MM.1S (cell line): ENCODE data around the gene LIX1.

Experiments
- DNase-seq: peaks from one replicate; pipeline ENCODE4 v3.0.0-alpha.2; 2015
- H2AFZ ChIP-seq: fragments of 300-600 bp; sonication (generic); 2 replicates; pipeline ENCODE4 v1.6.0; 2016; ENCODE audit warnings: antibody characterized with exemption, low read length
- H3F3A ChIP-seq: fragments of 300-600 bp; sonication (generic); 2 replicates; pipeline ENCODE4 v1.6.1; 2016; ENCODE audit warnings: mild to moderate bottlenecking, antibody characterized with exemption, low read length, moderate library complexity, mixed read lengths; ENCODE audit not compliant: insufficient read depth
- H3K27ac ChIP-seq: fragments of 300-600 bp; sonication (generic); 2 replicates; pipeline ENCODE4 v1.5.1; 2016; ENCODE audit warnings: mild to moderate bottlenecking, low read length
- H3K27me3 ChIP-seq: fragments of 300-600 bp; sonication (generic); replicated peaks from 2 replicates; pipeline ENCODE4 v1.6.0; 2016; ENCODE audit warnings: low read length; ENCODE audit not compliant: insufficient read depth
- H3K36me3 ChIP-seq: fragments of 300-600 bp; sonication (generic); replicated peaks from 2 replicates; pipeline ENCODE4 v1.6.1; 2016; ENCODE audit warnings: mild to moderate bottlenecking, low read length, mixed read lengths; ENCODE audit not compliant: insufficient read depth
- H3K4me1 ChIP-seq: fragments of 300-600 bp; sonication (generic); 2 replicates; pipeline ENCODE4 v1.6.1; 2016; ENCODE audit warnings: low read length, mixed read lengths
- H3K4me2 ChIP-seq: fragments of 300-600 bp; sonication (generic); 2 replicates; pipeline ENCODE4 v1.6.0; 2016; ENCODE audit warnings: low read depth, low read length
- H3K4me3 ChIP-seq: fragments of 300-600 bp; sonication (generic); 2 replicates; pipeline ENCODE4 v1.5.1; 2016; ENCODE audit warnings: low read length, mixed read lengths
- H3K79me2 ChIP-seq: fragments of 300-600 bp; sonication (generic); 2 replicates; pipeline ENCODE4 v1.6.1; 2016; ENCODE audit warnings: mixed run types, low read length, mixed read lengths
- H3K9ac ChIP-seq: fragments of 300-600 bp; sonication (generic); 2 replicates; pipeline ENCODE4 v1.6.1; 2016; ENCODE audit warnings: low read length, mixed read lengths
- H3K9me2 ChIP-seq: fragments of 300-600 bp; sonication (generic); replicated peaks from 2 replicates; pipeline ENCODE4 v1.6.1; 2016; ENCODE audit warnings: mild to moderate bottlenecking, low read length, mixed read lengths; ENCODE audit not compliant: insufficient read depth
- H3K9me3 ChIP-seq: fragments of 300-600 bp; sonication (generic); replicated peaks from 2 replicates; pipeline ENCODE4 v1.6.1; 2016; ENCODE audit warnings: mild to moderate bottlenecking, low read length, mixed read lengths; ENCODE audit not compliant: insufficient read depth
- H4K20me1 ChIP-seq: fragments of 300-600 bp; sonication (generic); 2 replicates; pipeline ENCODE4 v1.6.1; 2016; ENCODE audit warnings: mild to moderate bottlenecking, low read length, moderate library complexity, mixed read lengths; ENCODE audit not compliant: insufficient read depth
- EZH2 ChIP-seq: fragments of 300-600 bp; sonication (generic); optimal IDR thresholded peaks from 2 replicates; pipeline ENCODE3; 2017; ENCODE audit warnings: low read depth, mild to moderate bottlenecking, antibody characterized with exemption, low read length, mixed read lengths
- EZH2phosphoT487 ChIP-seq: fragments of 300-600 bp; sonication (generic); IDR thresholded peaks from 2 replicates; pipeline ENCODE4 v1.6.1; 2018; ENCODE audit warnings: antibody characterized with exemption, low read length
- TF ChIP-seq, protein P1 (sequence below): fragments of 300-600 bp; sonication (generic); IDR thresholded peaks from 2 replicates; pipeline ENCODE4 v1.5.1; 2016; ENCODE audit warnings: antibody characterized with exemption, low read length, mixed read lengths

LIX1 gene

DNA sequence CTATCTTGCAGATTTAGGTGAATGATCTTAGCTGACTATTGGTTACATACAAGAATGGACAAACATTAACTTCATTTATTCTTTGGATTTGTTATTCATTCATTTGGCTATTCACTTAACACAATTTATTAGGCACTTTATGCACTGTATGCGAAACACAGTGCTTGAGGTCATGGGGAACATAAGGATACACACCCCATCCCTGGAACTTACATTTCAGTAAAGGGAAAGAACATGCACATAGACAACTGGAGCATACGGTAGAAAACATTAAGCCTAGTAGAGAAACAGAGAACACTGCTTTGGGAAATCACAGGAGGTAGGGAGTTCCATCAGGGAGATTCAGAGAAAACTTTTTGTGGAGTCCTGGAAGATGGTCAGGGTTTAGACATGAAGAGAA lies 22.2 kb downstream of the LIX1 start:
- Histone ChIP-seq H3F3A (no peaks in the 10 kb centered on the region), H3K4me1 (peaks cover 9% of the 10 kb centered on the region; the same call in 1 of the 2 replicates), H3K9me3 (no peaks in the 10 kb centered on the region), H3K36me3 (no peaks in the 10 kb centered on the region), H2AFZ (no peak overlapping the region), H3K4me2 (no peak overlapping the region), H3K4me3 (no peak overlapping the region), H3K79me2 (no peaks in the 10 kb centered on the region), H3K27me3 (no peaks in the 10 kb centered on the region), H3K27ac (no peak overlapping the region), H4K20me1 (no peaks in the 10 kb centered on the region), H3K9me2 (no peaks in the 10 kb centered on the region), H3K9ac (no peak overlapping the region)
- no peak for TF ChIP-seq EZH2
- no peak for TF ChIP-seq EZH2phosphoT487
- TF ChIP-seq, protein P1, sequence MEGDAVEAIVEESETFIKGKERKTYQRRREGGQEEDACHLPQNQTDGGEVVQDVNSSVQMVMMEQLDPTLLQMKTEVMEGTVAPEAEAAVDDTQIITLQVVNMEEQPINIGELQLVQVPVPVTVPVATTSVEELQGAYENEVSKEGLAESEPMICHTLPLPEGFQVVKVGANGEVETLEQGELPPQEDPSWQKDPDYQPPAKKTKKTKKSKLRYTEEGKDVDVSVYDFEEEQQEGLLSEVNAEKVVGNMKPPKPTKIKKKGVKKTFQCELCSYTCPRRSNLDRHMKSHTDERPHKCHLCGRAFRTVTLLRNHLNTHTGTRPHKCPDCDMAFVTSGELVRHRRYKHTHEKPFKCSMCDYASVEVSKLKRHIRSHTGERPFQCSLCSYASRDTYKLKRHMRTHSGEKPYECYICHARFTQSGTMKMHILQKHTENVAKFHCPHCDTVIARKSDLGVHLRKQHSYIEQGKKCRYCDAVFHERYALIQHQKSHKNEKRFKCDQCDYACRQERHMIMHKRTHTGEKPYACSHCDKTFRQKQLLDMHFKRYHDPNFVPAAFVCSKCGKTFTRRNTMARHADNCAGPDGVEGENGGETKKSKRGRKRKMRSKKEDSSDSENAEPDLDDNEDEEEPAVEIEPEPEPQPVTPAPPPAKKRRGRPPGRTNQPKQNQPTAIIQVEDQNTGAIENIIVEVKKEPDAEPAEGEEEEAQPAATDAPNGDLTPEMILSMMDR, result no peak
- no peak for DNase-seq

DNA sequence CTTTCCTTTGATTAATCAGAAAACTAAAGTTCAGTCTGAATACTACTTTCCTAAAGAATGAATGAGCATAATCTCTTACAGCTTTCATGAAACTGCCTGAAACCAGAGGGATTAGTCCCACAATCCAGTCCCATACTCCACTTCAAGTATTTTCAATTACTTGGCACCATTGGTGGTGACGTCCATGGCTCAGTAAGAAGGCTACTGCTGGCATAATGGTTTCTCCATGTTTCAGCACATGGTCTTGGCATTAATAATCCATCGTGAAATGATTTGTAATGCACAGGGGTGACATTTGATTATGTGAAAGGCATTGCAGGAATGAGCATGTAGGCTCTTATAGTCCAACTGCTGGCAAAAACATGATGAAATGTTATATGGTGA lies 23.4 kb downstream of the LIX1 start:
- H3K27me3 ChIP-seq, result no peaks in the 10 kb centered on the region
- peaks cover 9% of the 10 kb centered on the region; the same call in 1 of the 2 replicates for H3K4me1 ChIP-seq
- peak overlapping the region; percentile 8; the same call in 1 of the 2 replicates for H3K4me2 ChIP-seq
- no peaks in the 10 kb centered on the region for H3K9me2 ChIP-seq
- no peaks in the 10 kb centered on the region for H3F3A ChIP-seq
- H3K9me3 ChIP-seq, result no peaks in the 10 kb centered on the region
- no peak for DNase-seq
- H3K4me3 ChIP-seq, result no peak overlapping the region
- no peaks in the 10 kb centered on the region for H3K79me2 ChIP-seq
- H2AFZ ChIP-seq, result no peak overlapping the region
- no peaks in the 10 kb centered on the region for H4K20me1 ChIP-seq
- TF ChIP-seq EZH2 (no peak), EZH2phosphoT487 (no peak)
- TF ChIP-seq, protein P1, result no peak
- H3K36me3 ChIP-seq, result no peaks in the 10 kb centered on the region
- no peak overlapping the region for H3K9ac ChIP-seq
- peak overlapping the region; percentile 4; the same call in 1 of the 2 replicates for H3K27ac ChIP-seq

DNA sequence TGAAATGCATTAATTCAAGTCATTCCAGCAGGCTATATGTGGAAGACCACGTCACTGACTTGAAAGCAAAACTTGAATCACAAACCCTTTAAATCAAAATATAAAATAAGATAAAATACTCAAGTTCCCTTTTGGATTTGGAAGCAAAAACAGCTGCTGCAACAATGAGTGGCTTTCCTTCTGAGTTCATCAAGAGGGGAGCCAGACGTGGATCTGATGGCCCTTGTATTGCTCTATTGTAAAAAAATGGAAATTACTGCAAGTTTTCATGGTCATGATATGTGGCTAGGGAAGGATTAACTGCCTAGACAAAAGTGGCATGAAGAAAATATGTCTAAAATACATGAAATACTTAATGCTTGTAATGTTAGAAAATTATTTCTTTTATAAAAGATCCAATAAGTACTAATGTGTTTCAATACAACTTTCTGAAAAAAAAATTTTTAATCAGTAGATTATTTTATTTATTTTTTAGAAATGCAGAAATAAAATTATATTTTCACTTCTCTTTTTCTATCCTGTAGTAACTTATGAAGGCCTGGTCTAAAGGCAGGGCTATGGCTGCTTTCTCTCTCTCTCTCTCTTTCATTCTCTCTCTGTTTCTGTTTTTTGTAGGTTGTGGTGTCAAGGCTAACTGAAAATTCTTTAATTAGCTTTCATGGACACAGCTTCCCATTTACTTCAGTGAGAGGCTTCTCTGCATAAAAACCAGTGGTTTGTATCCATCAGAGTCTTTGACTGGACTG lies 24.0 kb downstream of the LIX1 start:
- Histone ChIP-seq H3K9me2 (no peaks in the 10 kb centered on the region), H4K20me1 (no peaks in the 10 kb centered on the region), H3K79me2 (no peaks in the 10 kb centered on the region), H3K27ac (peak overlapping the region; percentile 4; the same call in 1 of the 2 replicates), H3K9me3 (no peaks in the 10 kb centered on the region), H3K36me3 (no peaks in the 10 kb centered on the region), H3K4me2 (peak overlapping the region; percentile 8; the same call in 1 of the 2 replicates), H3K27me3 (no peaks in the 10 kb centered on the region), H3K4me1 (peaks cover 9% of the 10 kb centered on the region; the same call in 1 of the 2 replicates), H3K4me3 (no peak overlapping the region), H2AFZ (no peak overlapping the region), H3F3A (no peaks in the 10 kb centered on the region), H3K9ac (no peak overlapping the region)
- TF ChIP-seq EZH2 (no peak), EZH2phosphoT487 (no peak)
- TF ChIP-seq, protein P1, result no peak
- no peak for DNase-seq
